ENCODE results near the gene FAM24B.

Gene FAM24B

GRCh38 chr10:122838880-122839279, 40.5 kb downstream of the FAM24B start:
- DNase-seq (ENCODE audit: extremely low spot score) = no peak
- ChIA-PET CTCF (no interaction called here), POLR2A (no interaction called here)
- TF ChIP-seq CTCF (IDR thresholded peaks at IDR 0.05; ENCODE audit: control extremely low read depth, extremely low read depth, low read depth, missing control alignments) = no peak

- TF ChIP-seq CTCF (IDR thresholded peaks at IDR 0.05; ENCODE audit: control extremely low read depth, extremely low read depth, low read depth, missing control alignments) = no peak
- CTCF ChIA-PET = interaction anchor here (1.4 kb wide), 1 partner anchor 8 kb away, joined by 6 read pairs; no protein-coding TSS in a partner anchor
- no peak for DNase-seq (ENCODE audit: extremely low spot score)
- POLR2A ChIA-PET = interaction anchor here (0.6 kb wide), 1 partner anchor 1397 kb away, joined by 3 read pairs; no protein-coding TSS in a partner anchor
Measured at GRCh38 chr10:122835908-122836307, 43.5 kb downstream of the FAM24B start.

- TF ChIP-seq CTCF (IDR thresholded peaks at IDR 0.05; ENCODE audit: control extremely low read depth, extremely low read depth, low read depth, missing control alignments) = no peak
- no peak for DNase-seq (ENCODE audit: extremely low spot score)
- CTCF ChIA-PET = no interaction called here
- POLR2A ChIA-PET = no interaction called here
Measured at GRCh38 chr10:122830965-122831353, 48.4 kb downstream of the FAM24B start.

- TF ChIP-seq CTCF (IDR thresholded peaks at IDR 0.05; ENCODE audit: control extremely low read depth, extremely low read depth, low read depth, missing control alignments) = no peak
- POLR2A ChIA-PET = no interaction called here
- CTCF ChIA-PET = no interaction called here
Measured at GRCh38 chr10:122830273-122830964, 49.0 kb downstream of the FAM24B start.

GRCh38 chr10:122829454-122829853, 49.9 kb downstream of the FAM24B start:
- POLR2A ChIA-PET = no interaction called here
- CTCF ChIA-PET = no interaction called here
- no peak for DNase-seq (ENCODE audit: extremely low spot score)
- TF ChIP-seq CTCF (IDR thresholded peaks at IDR 0.05; ENCODE audit: control extremely low read depth, extremely low read depth, low read depth, missing control alignments) = no peak

More at GRCh38 chr10:122830273-122830964, 49.0 kb downstream of the FAM24B start:
- DNase-seq (ENCODE audit: extremely low spot score) = no peak

- POLR2A ChIA-PET = no interaction called here
- CTCF ChIA-PET = interaction anchor here (1.0 kb wide), 1 partner anchor 9 kb away, joined by 3 read pairs; no protein-coding TSS in a partner anchor
- DNase-seq (ENCODE audit: extremely low spot score) = no peak
- TF ChIP-seq CTCF (IDR thresholded peaks at IDR 0.05; ENCODE audit: control extremely low read depth, extremely low read depth, low read depth, missing control alignments) = no peak
Measured at GRCh38 chr10:122828716-122829255, 50.6 kb downstream of the FAM24B start.

Measured in GM10248 (cell line).